Large intestine (tissue), 3 donors: Measurements from ENCODE around the gene RALGPS1. TPM values are rescaled to one million over a fixed set of nuclear protein-coding genes. Genes with fewer than 3 reads are reported as not detected.

ENCODE experiments used
- DNase-seq, 2 donors: peaks; one replicate each; pipeline versions ENCODE4 v3.0.0 to v3.0.0-alpha.2; 2013
- H3K27ac ChIP-seq: one replicate; pipeline ENCODE4 v1.5.1; 2013; ENCODE audit warnings: low read length
- H3K27me3 ChIP-seq: 2 replicates; pipeline ENCODE4 v1.6.1; 2013; ENCODE audit warnings: low read length; ENCODE audit not compliant: control insufficient read depth, insufficient read depth
- H3K36me3 ChIP-seq: 2 replicates; pipeline ENCODE4 v1.6.1; 2013; ENCODE audit warnings: low read length; ENCODE audit not compliant: control insufficient read depth, insufficient read depth
- H3K4me1 ChIP-seq: one replicate; pipeline ENCODE4 v1.6.1; 2013; ENCODE audit warnings: low read length; ENCODE audit not compliant: control insufficient read depth, insufficient read depth
- H3K4me3 ChIP-seq: one replicate; pipeline ENCODE4 v1.5.1; 2013; ENCODE audit warnings: low read length
- H3K9me3 ChIP-seq: one replicate; pipeline ENCODE4 v1.6.1; 2013; ENCODE audit warnings: mild to moderate bottlenecking, low read depth, low read length, moderate library complexity; ENCODE audit not compliant: control insufficient read depth
- WGBS: methylation state at CpG from one replicate; pipeline ENCODE4 v1.1.5; 2013; ENCODE audit warnings: low lambda C conversion rate; ENCODE audit not compliant: insufficient coverage; 5-methylcytosine and 5-hydroxymethylcytosine counted together
- polyA plus RNA-seq: library from polyadenylated mRNA; unstranded; fragments of 120-200 nt; gene quantifications from one replicate; pipeline ENCODE4 v1.2.1, GENCODE V29; 2013

The RALGPS1 gene
- polyA plus RNA-seq, 1 donor: 58.8 TPM

DNA sequence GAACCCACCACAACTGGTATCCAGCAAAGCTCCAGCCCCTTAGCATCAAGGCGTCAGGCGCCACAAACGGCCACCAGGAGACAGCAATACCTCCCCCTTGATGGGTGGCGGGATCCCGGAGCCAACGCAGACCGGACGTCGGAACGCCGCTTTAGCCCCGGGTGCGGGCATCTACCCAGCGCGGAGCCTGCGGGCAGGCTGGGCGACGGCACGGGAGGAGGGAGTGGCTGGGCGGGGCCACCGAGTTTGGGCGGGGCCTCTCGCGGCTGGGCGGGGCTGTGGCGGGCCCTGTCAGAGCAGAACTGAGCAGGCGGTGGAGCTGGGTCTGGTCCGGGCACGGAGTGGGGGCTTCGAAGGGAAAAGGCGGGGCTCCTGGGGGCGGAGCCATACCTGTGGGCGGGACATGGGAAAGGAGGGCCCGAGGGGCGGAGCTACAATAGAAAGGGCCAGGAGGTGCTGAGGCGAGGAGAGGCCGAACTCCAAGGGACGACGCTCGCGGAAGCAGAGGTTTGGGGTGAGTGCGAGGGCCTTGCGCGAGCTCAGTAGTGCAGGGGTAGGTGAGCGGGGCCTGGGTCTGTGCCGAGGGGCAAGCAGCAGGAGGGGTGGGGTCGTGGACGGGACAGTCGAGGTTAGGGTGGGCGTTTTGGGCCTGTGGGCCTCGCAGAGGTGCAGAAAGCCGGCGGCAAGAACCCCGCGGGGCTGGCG lies 309.7 kb downstream of the RALGPS1 start:
- peak; percentile 86 to 91 for DNase-seq
- peaks cover 13% of the 10 kb centered on the region for H3K4me1 ChIP-seq
- H3K27ac ChIP-seq: peak overlapping the region; percentile 47
- no peaks in the 10 kb centered on the region for H3K9me3 ChIP-seq
- no peaks in the 10 kb centered on the region for H3K27me3 ChIP-seq
- no CpG with 5 or more reads among the region's 56 CpGs for WGBS
- peaks cover 4% of the 10 kb centered on the region for H3K36me3 ChIP-seq
- H3K4me3 ChIP-seq: peak overlapping the region; percentile 53

DNA sequence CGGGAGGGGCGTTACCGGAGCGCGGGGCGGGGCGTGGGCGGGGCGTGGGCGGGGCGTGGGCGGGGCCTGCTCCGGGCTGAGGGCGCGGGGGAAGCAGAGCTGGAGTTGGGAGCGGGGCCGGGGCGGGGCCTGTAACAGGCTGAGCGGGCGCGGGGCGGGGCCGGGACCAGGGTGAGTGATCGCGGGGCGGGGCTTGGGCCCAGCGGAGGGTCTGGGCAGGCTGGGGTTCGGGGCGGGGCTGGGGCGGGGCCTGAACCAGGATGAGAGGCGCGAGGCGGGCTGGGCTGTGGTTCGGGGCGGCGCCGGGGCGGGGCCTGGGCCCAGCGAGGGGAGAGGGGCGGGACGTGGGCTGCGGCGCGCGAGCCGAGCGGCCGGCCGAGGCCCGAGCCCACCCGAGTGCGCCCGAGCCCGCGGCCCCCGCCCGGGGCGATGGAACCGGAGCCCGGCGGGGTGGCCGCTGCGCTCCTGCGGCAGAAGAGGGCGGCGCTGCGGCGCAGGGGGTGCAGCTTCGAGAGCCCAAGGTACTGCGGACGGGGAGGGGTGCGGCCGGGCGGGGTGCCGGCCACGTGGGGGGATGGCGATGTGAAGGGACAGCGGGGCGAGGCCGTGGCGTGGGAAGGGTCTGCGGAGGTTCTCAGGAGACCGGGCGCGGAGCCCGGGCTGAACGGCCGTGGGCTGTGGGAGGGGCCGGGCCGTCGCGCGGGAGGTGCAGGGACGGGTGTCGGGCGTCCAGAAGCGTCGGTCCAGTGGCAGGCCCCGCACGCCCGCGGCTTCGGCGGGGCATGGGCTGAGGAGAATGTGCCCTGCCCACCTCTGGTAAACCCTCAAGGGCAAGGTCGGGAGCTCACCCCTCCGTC lies 310.5 kb downstream of the RALGPS1 start:
- Histone ChIP-seq H3K4me1 (peaks cover 13% of the 10 kb centered on the region), H3K36me3 (no peaks in the 10 kb centered on the region), H3K4me3 (peak overlapping the region; percentile 53), H3K27ac (peak overlapping the region; percentile 47), H3K9me3 (no peaks in the 10 kb centered on the region), H3K27me3 (no peaks in the 10 kb centered on the region)
- DNase-seq: peak; percentile 88 to 90
- no CpG with 5 or more reads among the region's 106 CpGs for WGBS

DNA sequence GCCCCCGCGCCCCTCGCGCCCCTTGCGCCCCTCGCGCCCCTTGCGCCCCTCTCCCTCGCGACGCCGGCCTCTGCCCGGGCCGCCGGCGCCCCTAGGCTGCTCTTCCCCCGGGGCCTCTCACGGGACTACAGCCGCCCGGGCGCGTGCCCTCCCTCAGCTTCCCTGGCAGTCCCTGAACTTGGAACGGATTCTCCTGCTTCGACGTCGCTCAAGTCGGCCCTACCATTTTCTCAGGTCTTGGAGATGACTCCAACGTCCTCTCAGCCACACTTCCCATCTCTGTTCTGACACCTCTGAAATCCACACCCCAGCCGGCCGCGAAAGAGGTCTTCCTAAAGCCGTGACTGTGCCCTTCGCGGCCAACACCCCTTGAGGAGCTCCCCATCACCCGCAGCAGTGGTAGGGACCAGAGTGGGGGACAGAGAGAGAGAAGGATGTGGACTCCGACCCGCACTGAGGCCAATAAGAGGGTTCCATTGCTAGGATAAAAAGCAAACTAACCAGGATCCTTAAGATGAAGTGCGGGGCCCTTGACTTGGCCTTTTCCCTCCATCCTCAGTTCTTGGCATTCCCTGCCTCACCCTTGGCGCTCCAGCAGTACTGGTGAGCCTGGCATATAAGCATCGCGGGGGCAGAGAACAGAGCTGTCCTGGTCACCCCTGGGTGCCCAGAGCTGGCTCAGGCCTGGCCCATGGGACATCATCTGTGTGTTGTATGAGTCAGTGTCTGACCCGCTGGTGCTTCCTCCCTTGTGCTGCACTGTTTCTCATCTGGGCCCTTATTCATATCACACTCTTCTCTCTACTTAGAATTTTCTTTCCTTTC lies 311.4 kb downstream of the RALGPS1 start:
- no peak overlapping the region for H3K27ac ChIP-seq
- peaks cover 13% of the 10 kb centered on the region for H3K4me1 ChIP-seq
- H3K36me3 ChIP-seq: no peaks in the 10 kb centered on the region
- no peaks in the 10 kb centered on the region for H3K27me3 ChIP-seq
- no peaks in the 10 kb centered on the region for H3K9me3 ChIP-seq
- WGBS: 100% methylated on average over 1 of the region's 42 CpGs
- DNase-seq: peak; percentile 24 to 67
- peak overlapping the region; percentile 47 for H3K4me3 ChIP-seq

GRCh38 chr9:127229691-127230417 lies 315.3 kb downstream of the RALGPS1 start:
- Histone ChIP-seq H3K4me1 (peaks cover 8% of the 10 kb centered on the region), H3K36me3 (no peaks in the 10 kb centered on the region), H3K27me3 (no peaks in the 10 kb centered on the region), H3K27ac (no peak overlapping the region), H3K9me3 (no peaks in the 10 kb centered on the region), H3K4me3 (no peak overlapping the region)
- WGBS: 100% methylated on average over 1 of the region's 4 CpGs
- DNase-seq: no peak

DNA sequence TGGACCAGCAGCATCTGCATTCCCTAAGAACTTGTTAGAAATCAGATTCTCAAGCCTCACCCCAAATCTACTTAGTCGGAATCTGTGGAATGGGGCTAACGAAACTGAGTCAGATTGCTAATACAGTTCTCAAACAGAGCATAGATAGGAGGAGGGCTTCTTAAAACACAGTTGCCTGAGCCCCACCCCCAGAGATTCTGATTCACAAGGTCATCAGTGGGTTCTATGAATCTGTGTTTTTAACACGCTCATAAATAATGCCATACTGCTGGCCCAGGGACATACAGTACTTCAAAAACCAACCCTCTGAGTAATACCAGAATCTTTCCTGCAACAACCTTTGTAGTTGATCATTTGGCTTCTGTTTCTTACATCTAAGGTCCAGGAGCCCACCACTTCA lies 317.1 kb downstream of the RALGPS1 start:
- H3K27me3 ChIP-seq: no peaks in the 10 kb centered on the region
- WGBS: no CpG with 5 or more reads among the region's 3 CpGs
- no peak overlapping the region for H3K27ac ChIP-seq
- H3K9me3 ChIP-seq: no peaks in the 10 kb centered on the region
- no peak overlapping the region for H3K4me3 ChIP-seq
- H3K4me1 ChIP-seq: no peaks in the 10 kb centered on the region
- DNase-seq: no peak
- H3K36me3 ChIP-seq: no peaks in the 10 kb centered on the region

GRCh38 chr9:127232833-127233549 lies 318.4 kb downstream of the RALGPS1 start:
- H3K27me3 ChIP-seq: no peaks in the 10 kb centered on the region
- H3K27ac ChIP-seq: no peak overlapping the region

DNA sequence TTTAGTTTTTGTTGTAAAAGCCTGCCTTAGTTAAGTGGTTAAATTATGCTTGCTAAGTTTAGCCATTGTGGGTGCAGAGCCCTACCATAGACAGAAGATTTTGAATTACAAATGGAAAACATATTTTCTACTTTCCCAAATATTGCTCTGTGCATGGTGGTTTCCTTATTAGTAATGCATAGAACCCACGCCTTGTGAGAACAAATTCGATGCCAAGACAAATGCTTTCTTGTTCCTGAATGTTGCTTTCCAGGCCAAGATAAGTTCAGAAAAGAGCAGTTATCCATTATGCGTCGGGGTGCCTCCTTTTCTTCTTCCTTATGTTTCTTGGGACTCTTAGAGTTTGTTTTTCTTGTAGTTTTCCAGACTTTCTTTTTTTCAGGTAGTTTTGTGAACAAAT lies 319.0 kb downstream of the RALGPS1 start:
- peaks cover 5% of the 10 kb centered on the region for H3K36me3 ChIP-seq
- WGBS: 79% methylated on average over 2 of the region's 4 CpGs
- no peaks in the 10 kb centered on the region for H3K27me3 ChIP-seq
- no peaks in the 10 kb centered on the region for H3K9me3 ChIP-seq
- H3K27ac ChIP-seq: no peak overlapping the region
- H3K4me3 ChIP-seq: no peak overlapping the region
- H3K4me1 ChIP-seq: no peaks in the 10 kb centered on the region
- no peak for DNase-seq

More at GRCh38 chr9:127232833-127233549, 318.4 kb downstream of the RALGPS1 start:
- no peaks in the 10 kb centered on the region for H3K4me1 ChIP-seq
- no peaks in the 10 kb centered on the region for H3K9me3 ChIP-seq
- H3K36me3 ChIP-seq: peaks cover 5% of the 10 kb centered on the region
- no peak for DNase-seq
- whole genome bisulfite sequencing: no CpG with 5 or more reads among the region's 4 CpGs
- H3K4me3 ChIP-seq: no peak overlapping the region

DNA sequence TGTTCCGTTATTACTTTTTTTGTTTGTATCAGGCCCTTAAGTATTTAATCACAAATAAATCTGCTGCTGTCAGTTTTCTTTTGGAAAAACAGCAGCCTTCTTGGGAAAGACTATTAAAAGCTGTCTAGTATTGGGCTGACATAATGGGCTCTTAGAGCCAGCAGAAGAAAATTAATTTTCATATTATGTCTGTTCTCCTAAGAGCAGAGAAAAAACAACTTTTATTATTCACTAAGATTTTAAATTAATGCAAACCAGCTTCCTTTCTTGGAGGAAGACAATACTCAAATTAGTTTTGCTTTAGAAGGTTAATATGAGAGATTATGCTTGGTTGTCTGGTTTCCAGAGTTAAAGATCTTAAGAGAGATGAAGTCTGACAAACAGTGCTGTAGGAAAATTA lies 319.4 kb downstream of the RALGPS1 start:
- Histone ChIP-seq H3K9me3 (no peaks in the 10 kb centered on the region), H3K36me3 (peaks cover 5% of the 10 kb centered on the region), H3K4me1 (no peaks in the 10 kb centered on the region), H3K4me3 (no peak overlapping the region), H3K27ac (no peak overlapping the region), H3K27me3 (no peaks in the 10 kb centered on the region)
- WGBS: 80% methylated on average over 1 of the region's 1 CpG
- no peak for DNase-seq

DNA sequence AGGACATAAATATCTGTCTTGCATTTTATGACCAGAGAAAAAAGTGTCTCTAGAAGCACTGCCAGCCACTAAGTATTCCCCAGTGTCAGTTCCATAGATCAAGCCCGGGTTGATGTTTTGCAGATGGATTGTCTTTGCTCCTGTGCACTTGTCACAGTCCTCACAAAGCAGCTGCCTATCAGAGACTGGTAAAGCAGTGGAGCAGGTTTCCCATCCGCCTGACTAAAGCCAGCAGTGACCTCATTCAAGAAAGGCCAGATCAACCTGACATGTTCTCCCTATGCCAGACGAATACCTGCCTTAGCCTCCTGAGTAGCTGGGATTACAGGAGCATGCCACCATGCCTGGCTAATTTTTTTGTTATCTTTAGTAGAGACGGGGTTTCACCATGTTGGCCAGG lies 323.2 kb downstream of the RALGPS1 start:
- no CpG with 5 or more reads among the region's 4 CpGs for WGBS
- DNase-seq: no peak

More for the DNA sequence above, 323.2 kb downstream of the RALGPS1 start:
- no peaks in the 10 kb centered on the region for H3K9me3 ChIP-seq
- H3K4me1 ChIP-seq: no peaks in the 10 kb centered on the region
- H3K4me3 ChIP-seq: no peak overlapping the region
- no peaks in the 10 kb centered on the region for H3K27me3 ChIP-seq
- H3K36me3 ChIP-seq: peaks cover 5% of the 10 kb centered on the region
- no peak overlapping the region for H3K27ac ChIP-seq
